CD4-positive, alpha-beta T cell (primary cell): ENCODE results near the gene DBH. TPM values are rescaled to one million over a fixed set of nuclear protein-coding genes. Genes with fewer than 3 reads are reported as not detected.

ENCODE experiments used
- ATAC-seq: fragments of 200-7000 bp; cut with Tn5 transposase; one replicate; pipeline ENCODE4 v1.10.0; 2022; ENCODE audit warnings: mild to moderate bottlenecking; ENCODE audit not compliant: poor library complexity
- CTCF ChIA-PET: fragments of 350-600 bp; sonication (Branson Sonifier 250); formaldehyde crosslinking; loops from one replicate; lab custom pipeline; 2021; ENCODE audit warnings: antibody characterized with exemption, inconsistent platforms; lab: Charles Lee
- POLR2A ChIA-PET: fragments of 350-600 bp; sonication (Branson Sonifier 250); formaldehyde crosslinking; loops from one replicate; lab custom pipeline; 2021; ENCODE audit warnings: antibody characterized with exemption, inconsistent platforms; lab: Charles Lee
- DNase-seq, 14 experiments: peaks; one replicate each; pipeline ENCODE4 v3.0.0-alpha.2; 2013 to 2020; ENCODE audit warnings: mixed read lengths in 2 of 14
- H3K27ac ChIP-seq, 2 donors: one replicate each; pipeline versions ENCODE4 v1.5.1 to v1.7.0; 2013; ENCODE audit warnings: low read length in 2 of 2, low read depth in 1 of 2, mild to moderate bottlenecking in 1 of 2
- H3K27me3 ChIP-seq, 2 experiments: 1 replicate in 1 of 2; 2 replicates in 1 of 2; pipeline versions ENCODE4 v1.6.1 to v1.7.0; 2013; ENCODE audit warnings: low read length in 2 of 2, control low read depth in 1 of 2, mild to moderate bottlenecking in 1 of 2, moderate library complexity in 1 of 2; ENCODE audit not compliant: insufficient read depth in 2 of 2, control insufficient read depth in 1 of 2
- H3K36me3 ChIP-seq: one replicate; pipeline ENCODE4 v1.6.1; 2013; ENCODE audit warnings: low read length, control low read depth; ENCODE audit not compliant: insufficient read depth
- H3K4me1 ChIP-seq: one replicate; pipeline ENCODE4 v1.6.1; 2013; ENCODE audit warnings: low read length, control low read depth; ENCODE audit not compliant: insufficient read depth
- H3K4me3 ChIP-seq: one replicate; pipeline ENCODE4 v1.5.1; 2013; ENCODE audit warnings: mild to moderate bottlenecking, low read length, moderate library complexity
- H3K9me3 ChIP-seq, 2 experiments: 1 replicate in 1 of 2; 2 replicates in 1 of 2; pipeline versions ENCODE4 v1.6.1 to v1.7.0; 2013; ENCODE audit warnings: low read length in 2 of 2, mild to moderate bottlenecking in 2 of 2, control low read depth in 1 of 2, moderate library complexity in 1 of 2; ENCODE audit not compliant: control insufficient read depth in 1 of 2, insufficient read depth in 1 of 2
- H3K27ac Mint-ChIP-seq: one replicate; pipeline ENCODE4 v1.8.0; 2020; ENCODE audit warnings: mixed read lengths
- H3K27me3 Mint-ChIP-seq: one replicate; pipeline ENCODE4 v1.8.0; 2021; ENCODE audit warnings: mixed read lengths
- H3K36me3 Mint-ChIP-seq: one replicate; pipeline ENCODE4 v1.8.0; 2021; ENCODE audit warnings: low read depth, mixed read lengths
- H3K4me1 Mint-ChIP-seq: one replicate; pipeline ENCODE4 v1.8.0; 2021; ENCODE audit warnings: low read depth, mixed read lengths
- H3K4me3 Mint-ChIP-seq: one replicate; pipeline ENCODE4 v1.8.0; 2020; ENCODE audit warnings: mild to moderate bottlenecking, mixed read lengths
- H3K9me3 Mint-ChIP-seq: one replicate; pipeline ENCODE4 v1.8.0; 2020; ENCODE audit warnings: mixed read lengths
- CTCF ChIP-seq: fragments of 200-600 bp; IDR thresholded peaks from one replicate; pipeline ENCODE4 v1.8.0; 2022; ENCODE audit warnings: antibody characterized with exemption, mild to moderate bottlenecking
- intact Hi-C, 2 experiments: fragments of 100-400 bp; cut with DNase I in 1 of 2; cut with micrococcal nuclease in 1 of 2; formaldehyde crosslinking; loops; one replicate each; pipeline versions ENCODE4 v1.15.1 to v1.9.0; 2023 to 2025; cut with DNase I, micrococcal nuclease
- total RNA-seq, 174 experiments: library from RNA in 2 of 174; stranded (reverse) in 2 of 174; gene quantifications; one replicate each; pipeline ENCODE4 v1.2.3 and lab custom pipeline; 2021 to 2026

The DBH gene
- total RNA-seq, 2 experiments from 2014 or later = 1.7 to 1.8 TPM

DNA sequence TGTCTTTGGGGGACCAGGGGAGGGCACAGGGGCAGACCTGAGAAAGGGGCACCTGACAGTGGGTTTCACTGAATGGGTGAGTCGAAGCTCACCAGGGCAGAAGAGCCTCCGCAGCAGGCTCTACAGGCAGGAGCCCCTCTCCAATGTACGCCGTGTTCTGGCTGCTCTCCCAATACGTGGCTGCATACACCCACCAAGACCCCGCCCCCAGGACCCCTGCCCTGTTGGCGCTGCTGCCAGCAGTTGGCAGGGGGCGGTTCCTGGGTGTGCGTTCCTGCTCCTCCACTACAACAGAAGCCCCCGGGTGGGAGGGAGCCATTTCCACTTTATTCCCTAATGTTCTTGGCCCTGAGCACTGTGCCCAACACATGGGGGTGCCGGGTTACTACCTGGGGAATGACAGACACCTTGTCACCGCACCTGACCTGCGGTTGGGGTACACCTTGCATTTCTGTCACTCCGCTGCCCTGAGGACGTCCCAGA is 71.6 kb downstream of the DBH start:
- POLR2A ChIA-PET = interaction anchor here (1.7 kb wide), 1 partner anchor 24 kb away, joined by 12 read pairs; no protein-coding TSS in a partner anchor
- intact Hi-C loops = loop anchor here in 1 of 2 experiments (5.0 kb wide), 1 partner anchor 96 kb away; no protein-coding TSS in a partner anchor
- ATAC-seq = no peak

DNA sequence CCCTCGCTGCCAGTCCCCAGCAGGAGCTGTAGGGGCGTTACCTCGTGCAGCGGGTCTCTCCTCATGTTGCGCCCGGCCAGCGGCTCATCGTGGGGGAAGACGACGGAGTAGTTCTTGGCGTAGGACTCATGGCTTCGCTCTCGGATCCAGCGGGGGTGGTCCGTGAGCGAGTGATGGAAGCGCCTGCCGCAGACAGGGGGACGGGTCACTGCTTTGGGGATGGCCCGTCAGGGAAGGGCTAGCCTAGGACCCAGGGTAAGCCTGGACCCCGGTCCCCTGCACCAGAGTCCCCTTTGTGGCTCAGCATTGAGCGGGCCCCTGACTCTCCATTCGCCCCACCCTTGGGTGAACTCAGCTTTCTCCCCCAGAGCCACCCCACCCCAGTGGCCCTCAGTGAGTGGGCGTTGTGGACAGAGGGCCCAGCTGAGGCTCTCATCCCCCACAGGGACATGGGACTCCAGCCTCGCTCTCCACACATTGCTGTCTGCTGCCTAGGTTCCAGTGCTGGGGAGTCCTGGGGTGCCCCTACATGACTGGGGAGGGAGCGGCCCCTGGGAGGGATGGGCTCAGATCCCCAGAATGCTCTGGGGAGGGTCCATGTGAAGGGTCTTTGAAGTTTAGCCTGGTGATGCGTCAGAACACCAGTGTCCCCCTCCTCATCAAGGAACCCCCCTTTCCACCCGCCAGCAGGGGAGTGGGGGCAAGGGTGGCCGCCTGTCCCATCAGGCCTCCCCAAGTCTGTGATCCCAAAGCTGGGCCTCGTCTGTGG is 72.3 kb downstream of the DBH start:
- ATAC-seq (no peak), DNase-seq (peak in 2 of 14 experiments; percentile 5 to 21)
- Histone ChIP-seq H3K4me3 (no peak overlapping the region), H3K9me3 (peaks cover 0 to 6% of the 10 kb centered on the region in 2 experiments), H3K27me3 (no peaks in the 10 kb centered on the region), H3K36me3 (no peaks in the 10 kb centered on the region), H3K4me1 (peaks cover 64% of the 10 kb centered on the region), H3K27ac (no peak overlapping the region)
- no peak overlapping the region for H3K4me3 Mint-ChIP-seq
- no peak for TF ChIP-seq CTCF
- ChIA-PET POLR2A (interaction anchor here (1.7 kb wide), 1 partner anchor 25 kb away, joined by 12 read pairs; no protein-coding TSS in a partner anchor), CTCF (interaction anchor here (1.4 kb wide), 1 partner anchor 52 kb away, joined by 6 read pairs; no protein-coding TSS in a partner anchor)
- no peaks in the 10 kb centered on the region for H3K36me3 Mint-ChIP-seq
- H3K27me3 Mint-ChIP-seq = no peaks in the 10 kb centered on the region
- peaks cover 46% of the 10 kb centered on the region for H3K4me1 Mint-ChIP-seq
- no peaks in the 10 kb centered on the region for H3K9me3 Mint-ChIP-seq
- H3K27ac Mint-ChIP-seq = peak overlapping the region; percentile 85
- intact Hi-C loops = loop anchor here in 1 of 2 experiments (5.0 kb wide), 1 partner anchor 96 kb away; no protein-coding TSS in a partner anchor

More for the DNA sequence above, 71.6 kb downstream of the DBH start:
- DNase-seq = peak in 2 of 14 experiments; percentile 3 to 21
- Histone ChIP-seq H3K9me3 (peaks cover 0 to 6% of the 10 kb centered on the region in 2 experiments), H3K4me1 (peaks cover 70% of the 10 kb centered on the region), H3K36me3 (no peaks in the 10 kb centered on the region), H3K27me3 (no peaks in the 10 kb centered on the region), H3K4me3 (no peak overlapping the region), H3K27ac (no peak overlapping the region)
- H3K27ac Mint-ChIP-seq = peak overlapping the region; percentile 85
- CTCF ChIA-PET = no interaction called here
- H3K9me3 Mint-ChIP-seq = no peaks in the 10 kb centered on the region
- no peaks in the 10 kb centered on the region for H3K27me3 Mint-ChIP-seq
- no peak for TF ChIP-seq CTCF
- no peaks in the 10 kb centered on the region for H3K36me3 Mint-ChIP-seq
- H3K4me3 Mint-ChIP-seq = no peak overlapping the region
- H3K4me1 Mint-ChIP-seq = peaks cover 49% of the 10 kb centered on the region

Other genes starting within 250 kb of the DBH start
- 10 to 100 TPM; 17.3 to 18.5 TPM for gene REXO4, start 218.4 kb upstream of the DBH start, total RNA-seq
- gene ADAMTS13, start 214.0 kb upstream of the DBH start, total RNA-seq = 1 to 10 TPM; 2.2 to 2.6 TPM
- gene CACFD1, start 176.4 kb upstream of the DBH start, total RNA-seq = 1 to 10 TPM; 3.7 to 3.8 TPM
- 1 to 10 TPM; 1.8 to 3.2 TPM for gene SLC2A6, start 157.3 kb upstream of the DBH start, total RNA-seq
- not detected for gene MYMK, start 111.4 kb upstream of the DBH start, total RNA-seq
- 1 to 10 TPM; 1.2 to 1.3 TPM for gene ADAMTSL2, start 101.7 kb upstream of the DBH start, total RNA-seq
- not detected for gene FAM163B, start 27.0 kb upstream of the DBH start, total RNA-seq
- 10 to 100 TPM; 17.7 to 18.5 TPM for gene SARDH, start 102.0 kb downstream of the DBH start, total RNA-seq